CD4-positive, alpha-beta memory T cell (primary cell): ENCODE results near the gene SLC25A18. TPM values are rescaled to one million over a fixed set of nuclear protein-coding genes. Genes with fewer than 3 reads are reported as not detected.

Source experiments
- CTCF ChIA-PET: fragments of 350-600 bp; sonication (Branson Sonifier 250); formaldehyde crosslinking; loops from one replicate; lab custom pipeline; 2021; ENCODE audit warnings: inconsistent platforms; ENCODE audit not compliant: partially characterized antibody; lab: Charles Lee
- POLR2A ChIA-PET: fragments of 350-600 bp; sonication (Branson Sonifier 250); formaldehyde crosslinking; loops from one replicate; lab custom pipeline; 2021; ENCODE audit not compliant: partially characterized antibody; lab: Charles Lee
- DNase-seq, 5 donors: peaks; one replicate each; pipeline versions ENCODE4 v3.0.0 to v3.0.0-alpha.2; 2020 to 2022; ENCODE audit warnings: mixed read lengths in 1 of 5
- H3K27ac ChIP-seq: one replicate; pipeline ENCODE4 v1.7.0; 2013; ENCODE audit warnings: low read depth, low read length
- H3K27me3 ChIP-seq: 2 replicates; pipeline ENCODE4 v1.7.0; 2013; ENCODE audit warnings: mild to moderate bottlenecking, low read length, moderate library complexity; ENCODE audit not compliant: insufficient read depth
- H3K36me3 ChIP-seq: 2 replicates; pipeline ENCODE4 v1.7.0; 2013; ENCODE audit warnings: mild to moderate bottlenecking, low read length, moderate library complexity; ENCODE audit not compliant: insufficient read depth
- H3K4me1 ChIP-seq: 2 replicates; pipeline ENCODE4 v1.7.0; 2013; ENCODE audit warnings: mild to moderate bottlenecking, low read length, moderate library complexity; ENCODE audit not compliant: insufficient read depth
- H3K4me3 ChIP-seq, 2 donors: one replicate each; pipeline ENCODE4 v1.7.0; 2013; ENCODE audit warnings: low read length in 2 of 2, mild to moderate bottlenecking in 1 of 2
- H3K9me3 ChIP-seq, 2 donors: one replicate each; pipeline ENCODE4 v1.7.0; 2013; ENCODE audit warnings: low read length in 2 of 2, control low read depth in 1 of 2; ENCODE audit not compliant: control insufficient read depth in 1 of 2
- H3K27ac Mint-ChIP-seq, 7 donors: one replicate each; pipeline ENCODE4 v1.8.0; 2020 to 2021; ENCODE audit warnings: mixed read lengths in 7 of 7, mild to moderate bottlenecking in 6 of 7, inconsistent platforms in 3 of 7, moderate library complexity in 3 of 7
- H3K27me3 Mint-ChIP-seq, 2 donors: one replicate each; pipeline ENCODE4 v1.8.0; 2020 to 2021; ENCODE audit warnings: mixed read lengths in 2 of 2
- H3K36me3 Mint-ChIP-seq, 2 donors: one replicate each; pipeline ENCODE4 v1.8.0; 2020 to 2021; ENCODE audit warnings: mixed read lengths in 2 of 2, inconsistent platforms in 1 of 2, mild to moderate bottlenecking in 1 of 2
- H3K4me1 Mint-ChIP-seq, 4 donors: one replicate each; pipeline ENCODE4 v1.8.0; 2020 to 2021; ENCODE audit warnings: mixed read lengths in 4 of 4, mild to moderate bottlenecking in 1 of 4
- H3K4me3 Mint-ChIP-seq, 8 donors: one replicate each; pipeline ENCODE4 v1.8.0; 2020 to 2021; ENCODE audit warnings: mixed read lengths in 8 of 8, mild to moderate bottlenecking in 7 of 8, moderate library complexity in 6 of 8, inconsistent platforms in 3 of 8
- H3K9me3 Mint-ChIP-seq, 8 donors: one replicate each; pipeline ENCODE4 v1.8.0; 2020 to 2021; ENCODE audit warnings: mixed read lengths in 8 of 8, mild to moderate bottlenecking in 5 of 8, inconsistent platforms in 3 of 8, moderate library complexity in 1 of 8
- intact Hi-C: fragments of 100-400 bp; cut with micrococcal nuclease; formaldehyde crosslinking; loops from one replicate; pipeline ENCODE4 v1.15.1; 2023
- polyA plus RNA-seq, 2 donors: library from polyadenylated mRNA; unstranded; fragments of 300-500 nt; fragmentation: Illumina TruSeq; gene quantifications; one replicate each; pipeline ENCODE4 v1.2.3, GENCODE V29; 2021
- total RNA-seq, 2 experiments: library from RNA; stranded (reverse); gene quantifications; one replicate each; pipeline ENCODE4 v1.2.3, GENCODE V29; 2021

The SLC25A18 gene
- total and polyA plus RNA-seq, 4 experiments from 2014 or later = 0.10 TPM; not detected in 3

DNA sequence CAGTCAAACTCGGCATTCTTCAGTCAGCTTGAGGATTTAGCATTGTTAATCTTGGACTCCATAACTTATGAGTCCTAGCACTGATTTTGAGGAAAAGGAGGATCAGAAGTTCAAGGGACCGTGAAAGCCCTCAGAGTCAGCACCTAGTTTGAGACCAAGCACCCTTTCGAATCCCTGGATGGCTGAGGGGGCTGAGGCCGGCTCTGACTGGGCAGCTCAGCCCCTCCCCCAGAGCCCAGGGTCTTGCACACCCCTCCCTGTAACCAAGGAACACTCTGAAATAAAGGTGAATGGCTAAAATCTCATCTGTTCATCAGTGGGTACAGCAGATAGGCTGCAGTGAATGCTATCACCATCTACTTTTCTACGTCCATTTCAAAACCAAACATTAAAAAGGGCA, 27.3 kb downstream of the SLC25A18 start:
- Mint-ChIP-seq H3K27ac (no peak overlapping the region), H3K36me3 (peaks cover 35 to 47% of the 10 kb centered on the region in 2 donors), H3K4me3 (no peak overlapping the region), H3K27me3 (no peaks in the 10 kb centered on the region), H3K9me3 (no peaks in the 10 kb centered on the region), H3K4me1 (no peaks in the 10 kb centered on the region)
- intact Hi-C loops = no loop called here
- ChIA-PET CTCF (no interaction called here), POLR2A (no interaction called here)
- no peaks in the 10 kb centered on the region for H3K4me1 ChIP-seq
- no peaks in the 10 kb centered on the region for H3K9me3 ChIP-seq
- no peak overlapping the region for H3K27ac ChIP-seq
- no peak for DNase-seq
- peaks cover 31% of the 10 kb centered on the region for H3K36me3 ChIP-seq
- H3K27me3 ChIP-seq = no peaks in the 10 kb centered on the region
- H3K4me3 ChIP-seq = no peak overlapping the region

DNA sequence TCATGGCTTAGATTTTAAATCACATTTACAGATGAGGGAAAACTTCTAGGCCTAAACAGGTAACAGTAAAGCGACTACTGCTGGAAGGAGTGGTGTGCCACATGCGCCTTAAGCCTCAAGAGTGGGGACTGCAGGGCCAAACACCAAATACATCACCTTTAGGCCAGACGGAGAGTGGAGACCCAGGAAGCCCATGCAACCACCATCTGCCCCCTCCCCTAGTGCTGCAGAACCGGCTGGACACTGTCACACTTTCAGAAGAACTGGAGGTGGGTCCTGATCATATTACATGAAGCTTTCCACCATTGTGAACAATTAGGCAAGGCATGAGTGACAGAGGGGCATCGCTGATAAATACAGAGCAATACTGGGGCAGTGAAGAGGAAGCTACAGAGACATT, 28.9 kb downstream of the SLC25A18 start:
- Mint-ChIP-seq H3K27me3 (no peaks in the 10 kb centered on the region), H3K36me3 (peaks cover 49 to 59% of the 10 kb centered on the region in 2 donors), H3K4me3 (no peak overlapping the region), H3K27ac (no peak overlapping the region), H3K9me3 (no peaks in the 10 kb centered on the region), H3K4me1 (peaks cover 0 to under 1% (median 0%) of the 10 kb centered on the region in 4 donors)
- no peak overlapping the region for H3K27ac ChIP-seq
- no peaks in the 10 kb centered on the region for H3K4me1 ChIP-seq
- H3K36me3 ChIP-seq = peaks cover 41% of the 10 kb centered on the region
- intact Hi-C loops = no loop called here
- CTCF ChIA-PET = no interaction called here
- no peak for DNase-seq
- no peaks in the 10 kb centered on the region for H3K9me3 ChIP-seq
- POLR2A ChIA-PET = no interaction called here
- H3K27me3 ChIP-seq = no peaks in the 10 kb centered on the region
- H3K4me3 ChIP-seq = no peak overlapping the region

DNA sequence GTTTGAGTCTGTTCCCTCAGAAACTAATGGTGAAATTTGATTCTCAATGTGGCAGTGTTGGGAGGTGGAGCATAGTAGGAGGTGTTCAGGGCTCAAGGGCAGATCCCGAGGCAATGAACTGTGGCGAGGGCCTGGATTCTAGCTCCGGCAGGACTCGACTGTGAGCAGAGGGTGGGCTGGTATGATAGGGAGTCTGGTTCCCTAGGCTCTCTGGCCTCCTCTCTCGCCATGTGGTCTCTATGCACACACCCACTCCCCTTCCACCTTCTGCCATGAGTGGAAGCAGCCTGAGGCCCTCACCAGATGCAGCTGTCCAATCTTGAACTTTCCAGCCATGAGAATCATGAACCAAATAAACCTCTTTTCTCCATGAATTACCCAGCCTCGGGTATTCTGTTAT, 32.9 kb downstream of the SLC25A18 start:
- Mint-ChIP-seq H3K4me3 (no peak overlapping the region), H3K4me1 (peaks cover 0 to 4% (median 2%) of the 10 kb centered on the region in 4 donors), H3K9me3 (no peaks in the 10 kb centered on the region), H3K27ac (peak overlapping the region in 2 of 7 donors; percentile 22 to 30), H3K27me3 (no peaks in the 10 kb centered on the region), H3K36me3 (peaks cover 62 to 87% of the 10 kb centered on the region in 2 donors)
- CTCF ChIA-PET = no interaction called here
- intact Hi-C loops = no loop called here
- H3K36me3 ChIP-seq = peaks cover 67% of the 10 kb centered on the region
- POLR2A ChIA-PET = no interaction called here
- no peaks in the 10 kb centered on the region for H3K27me3 ChIP-seq
- no peaks in the 10 kb centered on the region for H3K9me3 ChIP-seq
- H3K4me1 ChIP-seq = no peaks in the 10 kb centered on the region
- no peak overlapping the region for H3K4me3 ChIP-seq
- no peak for DNase-seq
- H3K27ac ChIP-seq = no peak overlapping the region

DNA sequence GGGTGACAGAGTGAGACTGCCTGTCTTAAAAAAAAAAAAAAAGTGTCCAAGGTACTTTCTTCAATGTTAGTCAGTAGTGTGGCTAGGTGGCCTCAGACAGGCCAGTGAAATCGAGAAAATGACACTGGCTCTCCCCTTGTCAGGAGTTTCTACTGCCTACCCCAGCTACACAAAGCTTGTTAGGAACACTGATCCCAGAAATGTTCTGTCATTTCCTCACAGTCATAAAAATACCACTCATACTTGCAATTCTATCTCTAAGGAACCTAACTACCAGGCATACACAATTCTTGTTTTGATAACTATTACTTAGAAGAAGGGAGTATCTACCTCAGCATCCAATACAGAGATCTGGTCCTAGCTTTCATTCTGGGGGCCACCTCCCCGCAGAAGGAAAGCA, 33.9 kb downstream of the SLC25A18 start:
- H3K4me1 ChIP-seq = no peaks in the 10 kb centered on the region
- CTCF ChIA-PET = no interaction called here

DNA sequence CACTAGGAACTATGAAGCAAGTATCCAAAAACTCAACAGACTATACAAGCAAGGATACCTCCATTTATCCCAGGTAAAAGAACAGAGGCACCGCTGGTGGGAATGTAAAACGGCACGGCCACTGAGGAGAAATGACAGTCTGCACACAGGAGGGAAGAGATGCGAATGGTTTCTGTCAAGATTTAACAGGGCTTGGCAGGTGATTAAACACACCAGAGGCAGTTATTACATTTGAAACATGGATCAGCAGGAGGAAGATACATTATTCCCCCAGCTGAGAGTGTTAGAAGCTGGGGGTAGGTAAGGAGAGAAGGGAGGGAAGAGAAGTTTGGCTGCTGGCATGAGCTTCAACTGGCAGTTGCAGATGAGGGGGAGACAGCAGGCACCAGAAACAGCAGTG, 35.0 kb downstream of the SLC25A18 start:
- Mint-ChIP-seq H3K4me1 (peaks cover 0 to 4% (median 2%) of the 10 kb centered on the region in 4 donors), H3K36me3 (peaks cover 47 to 78% of the 10 kb centered on the region in 2 donors), H3K4me3 (no peak overlapping the region), H3K27ac (peak overlapping the region in 2 of 7 donors; percentile 4 to 61), H3K9me3 (no peaks in the 10 kb centered on the region), H3K27me3 (no peaks in the 10 kb centered on the region)
- intact Hi-C loops = no loop called here
- Histone ChIP-seq H3K4me3 (no peak overlapping the region), H3K27me3 (no peaks in the 10 kb centered on the region), H3K36me3 (peaks cover 53% of the 10 kb centered on the region), H3K9me3 (no peaks in the 10 kb centered on the region), H3K4me1 (no peaks in the 10 kb centered on the region), H3K27ac (no peak overlapping the region)
- ChIA-PET POLR2A (no interaction called here), CTCF (no interaction called here)
- no peak for DNase-seq

More for the DNA sequence above, 33.9 kb downstream of the SLC25A18 start:
- no peaks in the 10 kb centered on the region for H3K9me3 Mint-ChIP-seq
- peaks cover 0 to 4% (median 2%) of the 10 kb centered on the region in 4 donors for H3K4me1 Mint-ChIP-seq
- Histone ChIP-seq H3K27me3 (no peaks in the 10 kb centered on the region), H3K27ac (no peak overlapping the region), H3K36me3 (peaks cover 63% of the 10 kb centered on the region), H3K4me3 (no peak overlapping the region), H3K9me3 (no peaks in the 10 kb centered on the region)
- DNase-seq = no peak
- H3K27me3 Mint-ChIP-seq = no peaks in the 10 kb centered on the region
- H3K36me3 Mint-ChIP-seq = peaks cover 55 to 87% of the 10 kb centered on the region in 2 donors
- peak overlapping the region in 1 of 7 donors; percentile 23 for H3K27ac Mint-ChIP-seq
- intact Hi-C loops = no loop called here
- POLR2A ChIA-PET = no interaction called here
- H3K4me3 Mint-ChIP-seq = no peak overlapping the region

DNA sequence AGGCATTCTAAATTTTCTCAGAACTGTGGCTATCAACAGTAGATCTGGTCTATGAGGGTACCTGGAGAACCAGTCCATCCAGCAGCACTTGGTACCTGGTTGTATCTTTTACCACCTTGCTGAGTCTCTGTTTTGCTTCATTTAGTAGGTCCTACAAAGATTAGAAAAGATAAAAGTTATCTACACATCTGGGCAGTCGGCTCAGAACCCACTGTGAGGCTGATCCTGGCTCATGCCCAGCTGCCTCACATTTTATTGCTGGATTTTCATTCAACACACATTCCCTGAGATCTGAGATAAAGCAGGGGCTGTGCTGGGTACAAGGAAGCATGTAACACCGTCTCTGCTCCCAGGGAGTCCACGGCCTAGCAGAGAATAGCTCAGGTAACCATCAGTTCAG, 37.7 kb downstream of the SLC25A18 start:
- no peaks in the 10 kb centered on the region for H3K27me3 Mint-ChIP-seq
- H3K4me3 ChIP-seq = no peak overlapping the region
- no peak for DNase-seq
- H3K27ac Mint-ChIP-seq = peak overlapping the region in 4 of 7 donors; percentile 2 to 78 (median 37)
- no peaks in the 10 kb centered on the region for H3K9me3 ChIP-seq
- ChIA-PET POLR2A (no interaction called here), CTCF (no interaction called here)
- no peaks in the 10 kb centered on the region for H3K9me3 Mint-ChIP-seq
- H3K27ac ChIP-seq = no peak overlapping the region
- peaks cover 32 to 62% of the 10 kb centered on the region in 2 donors for H3K36me3 Mint-ChIP-seq
- peaks cover 2 to 5% (median 3%) of the 10 kb centered on the region in 4 donors for H3K4me1 Mint-ChIP-seq
- intact Hi-C loops = no loop called here
- peaks cover 42% of the 10 kb centered on the region for H3K36me3 ChIP-seq
- no peaks in the 10 kb centered on the region for H3K4me1 ChIP-seq
- H3K27me3 ChIP-seq = no peaks in the 10 kb centered on the region
- H3K4me3 Mint-ChIP-seq = no peak overlapping the region

DNA sequence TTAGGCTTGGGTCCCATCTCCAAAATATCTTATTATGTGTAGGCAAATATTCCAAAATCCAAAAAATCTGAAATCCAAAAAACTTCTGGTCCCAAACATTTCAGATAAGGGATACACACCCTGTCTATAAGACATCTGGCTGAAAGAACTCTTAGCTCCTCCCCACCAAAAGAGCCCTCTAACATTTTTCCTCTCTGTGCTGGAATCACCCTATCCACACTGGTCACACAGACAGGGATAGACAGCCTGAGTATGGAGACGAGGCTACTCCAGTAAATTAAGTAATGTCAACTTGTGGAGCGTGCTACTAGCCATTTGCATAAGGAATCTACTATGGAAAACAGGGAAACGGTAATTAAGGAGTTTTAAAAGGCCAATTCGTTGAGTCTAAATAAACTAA, 40.4 kb downstream of the SLC25A18 start:
- CTCF ChIA-PET = interaction anchor here (0.6 kb wide), 1 partner anchor 174 kb away, joined by 3 read pairs; no protein-coding TSS in a partner anchor
- peak overlapping the region in 1 of 7 donors; percentile 74 for H3K27ac Mint-ChIP-seq

More for the DNA sequence above, 40.4 kb downstream of the SLC25A18 start:
- no peaks in the 10 kb centered on the region for H3K27me3 ChIP-seq
- H3K27ac ChIP-seq = no peak overlapping the region
- no peaks in the 10 kb centered on the region for H3K4me1 ChIP-seq
- H3K4me1 Mint-ChIP-seq = peaks cover 0 to 4% (median 3%) of the 10 kb centered on the region in 4 donors
- no peak overlapping the region for H3K4me3 ChIP-seq
- DNase-seq = no peak
- no peaks in the 10 kb centered on the region for H3K9me3 ChIP-seq
- peaks cover 27% of the 10 kb centered on the region for H3K36me3 ChIP-seq
- no peak overlapping the region for H3K4me3 Mint-ChIP-seq
- peaks cover 15 to 37% of the 10 kb centered on the region in 2 donors for H3K36me3 Mint-ChIP-seq
- intact Hi-C loops = no loop called here
- H3K9me3 Mint-ChIP-seq = no peaks in the 10 kb centered on the region
- H3K27me3 Mint-ChIP-seq = no peaks in the 10 kb centered on the region
- POLR2A ChIA-PET = no interaction called here
